ENCODE data around the gene MRPS34.

MRPS34 gene

DNA sequence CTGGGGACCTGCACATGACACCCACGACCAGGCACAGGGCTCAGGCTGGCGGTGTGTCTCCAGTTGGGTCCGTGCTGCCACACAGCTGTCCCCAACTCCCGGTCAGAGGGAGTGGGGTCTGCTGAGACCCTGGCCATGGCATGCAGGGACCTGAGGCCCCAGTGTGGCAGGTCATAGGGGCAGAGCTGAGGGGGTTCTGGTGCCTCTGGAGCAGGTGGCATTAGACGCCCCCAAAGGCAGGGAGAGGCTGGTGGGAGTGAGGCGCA is 14.1 kb upstream of the MRPS34 start:
- Histone ChIP-seq H3K4me3 (IDR thresholded peaks at IDR 0.05; ENCODE audit: insufficient read depth, low read depth, low read length) (no peak overlapping the region), H3K27me3 (ENCODE audit: insufficient read depth, low read depth) (no peaks in the 10 kb centered on the region), H3K4me1 (ENCODE audit: low read depth, poor library complexity, severe bottlenecking) (peaks cover 7% of the 10 kb centered on the region), H3K9ac (no peak overlapping the region), H4K20me1 (ENCODE audit: insufficient read depth) (no peaks in the 10 kb centered on the region), H2AFZ (ENCODE audit: low read depth) (no peak overlapping the region), H3K79me2 (ENCODE audit: insufficient read depth, low read depth) (peaks cover 35% of the 10 kb centered on the region), H3K4me2 (no peak overlapping the region), H3K27ac (no peak overlapping the region), H3K36me3 (ENCODE audit: insufficient read depth) (no peaks in the 10 kb centered on the region)
- TF ChIP-seq, protein P1, sequence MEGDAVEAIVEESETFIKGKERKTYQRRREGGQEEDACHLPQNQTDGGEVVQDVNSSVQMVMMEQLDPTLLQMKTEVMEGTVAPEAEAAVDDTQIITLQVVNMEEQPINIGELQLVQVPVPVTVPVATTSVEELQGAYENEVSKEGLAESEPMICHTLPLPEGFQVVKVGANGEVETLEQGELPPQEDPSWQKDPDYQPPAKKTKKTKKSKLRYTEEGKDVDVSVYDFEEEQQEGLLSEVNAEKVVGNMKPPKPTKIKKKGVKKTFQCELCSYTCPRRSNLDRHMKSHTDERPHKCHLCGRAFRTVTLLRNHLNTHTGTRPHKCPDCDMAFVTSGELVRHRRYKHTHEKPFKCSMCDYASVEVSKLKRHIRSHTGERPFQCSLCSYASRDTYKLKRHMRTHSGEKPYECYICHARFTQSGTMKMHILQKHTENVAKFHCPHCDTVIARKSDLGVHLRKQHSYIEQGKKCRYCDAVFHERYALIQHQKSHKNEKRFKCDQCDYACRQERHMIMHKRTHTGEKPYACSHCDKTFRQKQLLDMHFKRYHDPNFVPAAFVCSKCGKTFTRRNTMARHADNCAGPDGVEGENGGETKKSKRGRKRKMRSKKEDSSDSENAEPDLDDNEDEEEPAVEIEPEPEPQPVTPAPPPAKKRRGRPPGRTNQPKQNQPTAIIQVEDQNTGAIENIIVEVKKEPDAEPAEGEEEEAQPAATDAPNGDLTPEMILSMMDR (conservative IDR thresholded peaks at IDR 0.05; ENCODE audit: low read depth, low read length) = no peak

DNA sequence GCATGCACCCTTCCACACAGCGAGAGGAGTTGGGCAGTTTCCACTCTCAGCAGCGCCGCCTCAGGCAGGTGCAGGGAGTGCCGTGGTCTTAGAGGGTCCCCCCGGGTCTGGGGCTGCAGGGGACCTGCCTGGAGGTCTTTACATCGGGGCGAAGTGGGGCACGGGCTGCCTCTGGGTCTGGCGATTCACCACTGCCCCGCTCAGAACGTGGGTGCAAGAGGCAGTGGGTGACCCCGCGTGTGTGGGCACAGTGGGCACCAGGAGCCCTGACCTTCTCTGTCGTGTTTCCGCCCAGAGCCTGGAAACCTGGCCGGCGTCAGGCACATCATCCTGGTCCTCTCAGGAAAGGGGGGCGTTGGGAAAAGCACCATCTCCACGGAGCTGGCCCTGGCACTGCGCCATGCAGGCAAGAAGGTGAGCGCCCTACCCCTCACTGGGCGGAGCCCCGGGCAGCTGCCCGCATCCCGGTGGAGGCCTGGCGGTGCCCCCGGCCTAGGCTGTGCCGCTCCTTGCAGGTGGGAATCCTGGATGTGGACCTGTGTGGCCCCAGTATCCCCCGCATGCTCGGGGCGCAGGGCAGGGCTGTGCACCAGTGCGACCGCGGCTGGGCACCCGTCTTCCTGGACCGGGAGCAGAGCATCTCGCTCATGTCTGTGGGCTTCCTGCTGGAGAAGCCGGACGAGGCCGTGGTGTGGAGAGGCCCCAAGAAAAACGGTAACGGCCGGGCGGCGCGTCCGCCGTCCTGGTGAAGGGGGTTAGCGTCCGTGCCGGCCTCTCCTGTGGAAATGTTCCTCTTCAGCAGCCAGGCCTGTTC is 13.5 kb upstream of the MRPS34 start:
- Histone ChIP-seq H3K4me3 (IDR thresholded peaks at IDR 0.05; ENCODE audit: insufficient read depth, low read depth, low read length) (no peak overlapping the region), H3K36me3 (ENCODE audit: insufficient read depth) (no peaks in the 10 kb centered on the region), H2AFZ (ENCODE audit: low read depth) (no peak overlapping the region), H3K27ac (no peak overlapping the region), H3K9ac (no peak overlapping the region), H4K20me1 (ENCODE audit: insufficient read depth) (no peaks in the 10 kb centered on the region), H3K27me3 (ENCODE audit: insufficient read depth, low read depth) (no peaks in the 10 kb centered on the region), H3K79me2 (ENCODE audit: insufficient read depth, low read depth) (peaks cover 35% of the 10 kb centered on the region), H3K4me1 (ENCODE audit: low read depth, poor library complexity, severe bottlenecking) (peaks cover 7% of the 10 kb centered on the region), H3K4me2 (no peak overlapping the region)
- TF ChIP-seq, protein P1 (conservative IDR thresholded peaks at IDR 0.05; ENCODE audit: low read depth, low read length) = no peak

- Histone ChIP-seq H3K79me2 (ENCODE audit: insufficient read depth, low read depth) (peaks cover 38% of the 10 kb centered on the region), H3K36me3 (ENCODE audit: insufficient read depth) (no peaks in the 10 kb centered on the region)
- TF ChIP-seq, protein P1 (conservative IDR thresholded peaks at IDR 0.05; ENCODE audit: low read depth, low read length) = no peak
Measured at GRCh38 chr16:1785846-1786170, 12.9 kb upstream of the MRPS34 start.

GRCh38 chr16:1784977-1785845 is 12.3 kb upstream of the MRPS34 start:
- H3K4me2 ChIP-seq = no peak overlapping the region

More at GRCh38 chr16:1785846-1786170, 12.9 kb upstream of the MRPS34 start:
- no peaks in the 10 kb centered on the region for H4K20me1 ChIP-seq (ENCODE audit: insufficient read depth)
- no peaks in the 10 kb centered on the region for H3K27me3 ChIP-seq (ENCODE audit: insufficient read depth, low read depth)
- H3K4me2 ChIP-seq = no peak overlapping the region
- no peak overlapping the region for H3K9ac ChIP-seq
- no peak overlapping the region for H3K4me3 ChIP-seq (IDR thresholded peaks at IDR 0.05; ENCODE audit: insufficient read depth, low read depth, low read length)
- H3K4me1 ChIP-seq (ENCODE audit: low read depth, poor library complexity, severe bottlenecking) = peaks cover 13% of the 10 kb centered on the region
- H2AFZ ChIP-seq (ENCODE audit: low read depth) = no peak overlapping the region
- no peak overlapping the region for H3K27ac ChIP-seq

More at GRCh38 chr16:1784977-1785845, 12.3 kb upstream of the MRPS34 start:
- Histone ChIP-seq H3K9ac (no peak overlapping the region), H3K4me3 (IDR thresholded peaks at IDR 0.05; ENCODE audit: insufficient read depth, low read depth, low read length) (no peak overlapping the region), H3K79me2 (ENCODE audit: insufficient read depth, low read depth) (peaks cover 43% of the 10 kb centered on the region), H3K27ac (no peak overlapping the region), H3K4me1 (ENCODE audit: low read depth, poor library complexity, severe bottlenecking) (peaks cover 14% of the 10 kb centered on the region), H3K27me3 (ENCODE audit: insufficient read depth, low read depth) (no peaks in the 10 kb centered on the region), H4K20me1 (ENCODE audit: insufficient read depth) (no peaks in the 10 kb centered on the region), H2AFZ (ENCODE audit: low read depth) (no peak overlapping the region), H3K36me3 (ENCODE audit: insufficient read depth) (no peaks in the 10 kb centered on the region)
- TF ChIP-seq, protein P1 (conservative IDR thresholded peaks at IDR 0.05; ENCODE audit: low read depth, low read length) = no peak
